Stimulated activated CD8-positive, alpha-beta memory T cell treated with anti-CD3 and anti-CD28 coated beads, Interleukin-12 subunit alpha, Interleukin-12 subunit beta, amount 100 ng/mL, for 24 hours (primary cell): Measurements from ENCODE around the gene ING5.
"Not testable (repeated sequence)": the region's sequence is repeated elsewhere in the genome, so short reads cannot be mapped to it uniquely, and the experiment has no call there.

Experiments
- DNase-seq: peaks from one replicate; pipeline ENCODE4 v3.0.0-alpha.2; 2020; ENCODE audit errors: extremely low read depth

Gene ING5

DNA sequence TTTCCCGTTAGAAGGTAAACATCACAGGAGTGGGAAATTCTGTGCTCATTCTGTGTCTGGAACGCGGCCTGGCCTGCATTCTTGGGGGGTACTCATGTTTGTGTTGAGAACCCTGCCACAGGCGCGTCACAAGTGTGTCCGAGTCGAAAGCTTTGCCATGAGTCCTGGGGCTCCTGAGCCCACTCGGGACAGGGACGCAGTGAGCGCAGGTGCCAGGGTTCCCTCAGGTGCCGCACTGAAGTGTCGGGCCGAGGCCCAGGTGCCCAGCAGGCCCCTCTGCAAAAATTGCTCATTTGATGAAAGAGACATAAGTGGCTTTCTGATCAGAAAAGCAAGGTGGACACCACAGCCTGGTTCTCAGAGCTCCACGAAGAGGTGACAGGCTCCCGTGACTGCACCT, 37.3 kb downstream of the ING5 start:
- no peak for DNase-seq

DNA sequence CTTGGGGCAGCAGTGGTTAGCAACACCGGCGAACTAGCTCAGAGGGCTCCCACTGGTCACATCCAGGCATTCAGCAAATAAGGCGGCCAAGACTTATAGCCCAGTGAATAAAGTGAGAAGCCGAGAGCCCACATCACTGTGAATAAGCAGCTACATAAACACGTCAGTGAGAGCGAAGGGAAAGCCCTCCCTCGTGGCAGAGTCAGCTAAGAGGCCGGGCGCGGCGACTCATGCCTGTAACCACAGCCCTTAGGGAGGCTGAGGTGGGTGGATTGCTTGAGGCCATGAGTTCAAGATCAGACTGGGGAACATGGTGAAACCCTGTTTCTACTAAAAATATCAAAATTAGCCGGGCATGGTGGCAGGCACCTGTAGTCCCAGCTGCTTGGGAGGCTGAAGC, 37.8 kb downstream of the ING5 start:
- DNase-seq: no peak

DNA sequence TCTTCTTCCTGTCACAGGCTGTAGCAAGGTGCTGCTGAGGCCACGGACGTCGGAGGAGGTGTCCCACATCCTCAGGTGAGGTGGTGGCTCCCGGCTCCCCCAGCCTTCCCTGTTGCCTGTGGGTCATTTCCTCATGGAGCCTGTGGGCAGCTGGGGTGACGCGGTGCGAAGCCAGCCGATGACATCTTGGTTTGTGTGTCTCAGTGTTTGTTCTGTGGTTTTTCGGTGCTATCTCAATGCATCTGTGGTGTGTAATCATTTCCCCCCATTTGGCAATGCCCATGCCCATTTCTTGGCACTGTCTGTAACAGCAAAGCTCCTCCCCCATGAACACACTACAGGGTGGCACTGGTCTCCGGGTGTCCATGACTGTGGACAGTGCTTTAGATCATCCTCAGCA, 39.2 kb downstream of the ING5 start:
- DNase-seq: no peak

DNA sequence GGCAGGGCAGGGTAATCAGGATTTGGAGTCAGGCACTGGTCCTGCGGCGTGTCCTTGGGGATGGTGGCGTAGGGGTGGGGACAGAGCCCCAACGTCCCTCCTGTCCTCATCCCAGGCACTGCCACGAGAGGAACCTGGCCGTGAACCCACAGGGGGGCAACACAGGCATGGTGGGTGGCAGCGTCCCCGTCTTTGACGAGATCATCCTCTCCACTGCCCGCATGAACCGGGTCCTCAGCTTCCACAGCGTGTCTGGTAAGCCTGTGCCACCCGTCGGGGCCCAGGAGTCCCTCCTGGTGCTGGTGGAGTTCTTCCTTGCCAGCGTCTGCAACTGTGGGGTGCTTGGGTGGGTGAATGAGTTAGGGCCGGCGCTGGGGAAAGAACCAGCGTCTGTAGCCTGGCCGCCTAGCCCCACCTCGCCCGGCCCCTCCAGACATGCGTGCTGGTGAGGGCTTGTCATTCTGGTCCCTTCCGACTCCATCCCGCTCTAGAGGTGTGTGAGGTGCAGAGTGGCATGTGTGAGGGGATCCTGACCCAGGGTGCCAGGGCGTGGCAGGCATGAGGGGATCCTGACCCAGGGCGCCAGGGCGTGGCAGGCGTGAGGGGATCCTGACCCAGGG, 40.6 kb downstream of the ING5 start:
- no peak for DNase-seq

DNA sequence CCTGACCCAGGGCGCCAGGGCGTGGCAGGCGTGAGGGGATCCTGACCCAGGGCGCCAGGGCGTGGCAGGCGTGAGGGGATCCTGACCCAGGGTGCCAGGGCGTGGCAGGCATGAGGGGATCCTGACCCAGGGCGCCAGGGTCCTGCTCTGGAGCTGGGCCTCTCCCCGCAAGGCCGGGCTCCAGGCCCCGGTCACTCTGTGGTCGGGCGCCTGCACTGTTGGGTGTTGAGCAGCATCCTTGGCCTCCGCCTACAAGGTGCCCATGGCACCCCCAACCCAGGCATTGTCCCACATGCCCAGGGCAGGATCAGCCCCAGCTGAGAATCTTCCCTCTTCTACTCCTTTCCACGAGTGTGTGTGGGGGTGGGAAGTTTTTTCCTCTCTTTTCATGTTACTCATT, 41.2 kb downstream of the ING5 start:
- DNase-seq: not testable (repeated sequence)

DNA sequence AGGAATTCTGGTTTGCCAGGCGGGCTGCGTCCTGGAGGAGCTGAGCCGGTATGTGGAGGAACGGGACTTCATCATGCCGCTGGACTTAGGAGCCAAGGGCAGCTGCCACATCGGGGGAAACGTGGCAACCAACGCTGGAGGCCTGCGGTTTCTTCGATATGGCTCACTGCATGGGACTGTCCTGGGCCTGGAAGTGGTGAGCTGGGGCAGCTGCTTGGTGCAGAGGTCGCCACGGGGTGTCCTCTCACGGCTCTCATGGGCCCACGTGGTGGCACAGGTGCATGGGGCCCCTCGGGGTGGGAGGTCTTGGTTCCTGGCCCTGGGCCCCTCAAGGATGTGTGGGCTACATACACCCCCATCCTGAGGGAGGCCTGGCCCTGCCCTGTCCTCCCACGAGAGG, 41.8 kb downstream of the ING5 start:
- DNase-seq: no peak

DNA sequence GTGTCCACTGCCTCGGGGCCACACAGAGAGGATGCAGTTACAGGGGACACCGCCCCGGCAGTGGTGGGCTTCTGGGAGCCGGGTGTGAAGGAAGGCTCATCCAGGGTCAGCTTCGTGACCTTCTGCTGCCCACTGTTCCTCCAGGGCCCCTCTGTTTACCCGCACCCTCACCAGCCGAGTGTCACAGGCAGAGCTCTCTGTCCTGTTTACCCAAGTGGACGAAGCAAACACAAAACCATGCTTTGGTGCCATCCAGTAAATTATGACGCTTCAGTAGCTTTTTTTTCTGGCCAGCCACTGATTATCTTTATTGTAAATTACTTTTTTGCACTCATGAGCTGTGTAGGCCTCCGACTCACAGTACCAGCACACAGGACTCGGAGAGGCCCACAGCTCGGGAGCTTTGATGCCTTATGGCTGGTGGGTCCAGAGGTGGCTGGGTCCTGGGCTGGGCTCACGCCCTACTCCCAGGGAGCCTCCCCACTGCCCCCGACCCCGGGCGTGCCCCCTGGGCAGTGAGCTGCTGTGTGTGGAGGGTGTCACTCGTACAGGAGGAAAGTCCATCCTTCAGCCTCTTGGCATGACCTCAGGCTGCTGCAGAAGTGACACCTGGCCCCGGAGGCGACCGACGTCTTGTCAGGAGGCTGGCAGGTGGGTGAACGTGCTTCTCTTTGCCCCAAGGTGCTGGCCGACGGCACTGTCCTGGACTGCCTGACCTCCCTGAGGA, 42.4 kb downstream of the ING5 start:
- DNase-seq: no peak

DNA sequence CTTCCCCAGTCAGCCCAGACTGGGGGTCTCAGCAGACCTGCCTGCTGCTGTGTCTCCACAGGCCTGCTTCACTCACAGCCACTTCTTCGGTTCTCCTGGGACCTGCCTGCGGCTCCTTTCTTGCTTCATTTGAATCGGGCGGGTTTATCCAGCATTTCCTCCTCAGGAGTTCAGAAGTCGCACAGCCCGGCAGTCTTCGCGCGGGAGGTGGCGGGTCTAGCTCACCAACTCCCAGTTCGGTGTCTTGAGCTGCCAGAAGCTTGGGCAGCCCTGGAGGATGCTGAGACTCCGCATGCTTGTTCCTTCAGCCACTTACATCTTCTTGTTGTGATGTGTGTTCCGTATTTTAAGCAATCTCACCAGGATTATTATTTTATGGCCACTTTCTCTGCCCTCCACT, 43.4 kb downstream of the ING5 start:
- no peak for DNase-seq

DNA sequence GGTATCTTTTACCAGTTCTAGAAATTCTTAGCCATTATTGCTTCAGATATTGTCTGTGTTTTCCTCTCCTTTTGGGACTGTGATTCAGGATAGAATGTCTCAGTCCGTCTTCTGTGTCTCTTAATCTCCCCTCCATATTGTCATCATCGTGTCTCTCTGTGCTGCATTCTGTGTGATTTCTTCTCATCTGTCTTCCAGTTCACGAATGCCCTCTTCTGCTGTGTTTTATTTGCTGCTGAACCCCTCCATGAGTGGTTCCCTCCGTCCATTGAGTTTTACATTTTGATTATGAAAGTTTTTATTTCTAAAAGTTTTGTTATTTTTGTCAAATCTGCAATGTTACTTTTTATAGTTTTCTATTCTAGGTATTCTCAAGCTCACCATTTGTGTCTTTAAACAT, 44.2 kb downstream of the ING5 start:
- DNase-seq: no peak

DNA sequence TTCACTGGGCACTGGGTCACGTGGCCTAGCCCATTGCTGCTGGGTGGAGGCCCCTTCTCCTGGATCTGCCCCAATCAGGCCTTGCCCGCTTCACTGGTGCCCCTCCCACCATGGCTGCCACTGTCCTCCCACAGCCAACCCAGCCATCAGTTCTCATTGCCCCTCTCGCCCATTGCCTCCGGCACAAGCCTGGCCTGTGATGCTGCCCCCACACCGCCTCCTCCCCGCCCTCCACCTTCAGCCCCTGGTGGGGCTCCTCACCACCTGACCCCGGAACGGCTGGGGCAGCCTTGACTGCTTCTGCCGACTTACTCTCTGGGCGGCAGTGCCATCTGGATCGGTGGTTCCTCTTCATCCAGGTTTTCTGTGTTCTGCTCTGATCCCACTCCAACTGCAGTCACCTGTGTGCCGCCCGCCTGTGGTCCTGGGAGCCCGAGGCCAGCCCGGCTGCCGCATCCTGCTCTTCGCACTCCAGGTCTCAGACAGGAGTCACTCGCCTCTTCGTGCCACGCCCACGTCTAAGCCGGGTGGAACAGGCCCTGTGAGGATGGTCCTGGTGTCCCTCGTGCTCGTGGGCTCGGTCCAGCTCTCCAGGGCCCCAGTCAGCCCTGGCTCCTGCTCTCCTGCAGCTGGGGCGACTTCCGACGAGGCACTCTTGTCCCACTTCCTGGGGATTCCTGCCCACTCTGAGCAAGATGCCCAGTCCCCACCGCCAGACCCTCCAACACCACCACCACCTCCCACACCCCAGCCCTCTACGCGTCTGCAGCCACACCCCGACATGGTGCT, 46.8 kb downstream of the ING5 start:
- DNase-seq: no peak

DNA sequence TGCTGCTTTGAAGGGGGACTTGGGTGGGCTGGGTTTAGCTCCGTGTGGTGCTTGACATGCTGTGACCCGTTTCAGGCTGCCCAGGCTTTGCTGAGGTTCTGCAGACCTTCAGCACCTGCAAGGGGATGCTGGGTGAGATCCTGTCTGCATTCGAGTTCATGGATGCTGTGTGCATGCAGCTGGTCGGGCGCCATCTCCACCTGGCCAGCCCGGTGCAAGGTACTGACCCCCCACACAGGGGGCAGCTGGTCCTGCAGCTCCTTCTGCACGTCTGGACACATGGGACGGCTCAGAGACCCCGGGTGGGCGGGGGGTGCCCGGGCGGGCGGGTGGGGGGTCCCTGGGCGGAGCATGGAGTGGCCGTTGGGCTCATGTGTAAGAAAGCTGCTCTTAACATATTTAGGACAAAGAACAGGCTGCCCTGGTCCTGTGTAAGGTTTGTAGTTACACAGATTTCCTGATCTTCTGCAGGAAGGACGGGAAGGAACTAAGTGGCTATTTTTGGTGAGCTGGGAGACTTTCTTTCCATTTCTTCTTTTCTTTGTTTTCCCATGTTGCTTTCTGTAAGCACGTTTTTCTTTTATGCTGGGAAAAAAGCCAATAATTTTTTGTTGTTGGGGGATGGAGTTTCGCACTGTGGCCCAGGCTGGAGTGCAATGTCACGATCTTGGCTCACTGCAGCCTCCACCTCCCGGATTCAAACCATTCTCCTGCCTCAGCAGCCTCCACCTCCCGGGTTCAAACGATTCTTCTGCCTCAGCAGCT, 48.4 kb downstream of the ING5 start:
- no peak for DNase-seq

DNA sequence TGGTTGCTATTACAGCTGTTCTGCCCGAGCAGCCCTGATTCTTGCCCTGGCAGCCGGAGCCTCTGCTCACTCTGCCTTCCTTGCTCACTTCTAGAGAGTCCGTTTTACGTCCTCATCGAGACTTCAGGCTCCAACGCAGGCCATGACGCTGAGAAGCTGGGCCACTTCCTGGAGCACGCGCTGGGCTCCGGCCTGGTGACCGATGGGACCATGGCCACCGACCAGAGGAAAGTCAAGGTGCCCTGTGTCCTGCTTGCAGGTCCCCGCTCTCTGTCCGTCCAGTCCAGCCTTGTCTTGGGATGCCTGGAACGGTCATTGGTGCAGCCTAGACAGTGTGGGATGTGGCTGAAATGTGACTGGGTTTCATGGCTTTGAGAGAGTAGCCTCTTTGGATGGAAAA, 49.3 kb downstream of the ING5 start:
- DNase-seq: no peak

DNA sequence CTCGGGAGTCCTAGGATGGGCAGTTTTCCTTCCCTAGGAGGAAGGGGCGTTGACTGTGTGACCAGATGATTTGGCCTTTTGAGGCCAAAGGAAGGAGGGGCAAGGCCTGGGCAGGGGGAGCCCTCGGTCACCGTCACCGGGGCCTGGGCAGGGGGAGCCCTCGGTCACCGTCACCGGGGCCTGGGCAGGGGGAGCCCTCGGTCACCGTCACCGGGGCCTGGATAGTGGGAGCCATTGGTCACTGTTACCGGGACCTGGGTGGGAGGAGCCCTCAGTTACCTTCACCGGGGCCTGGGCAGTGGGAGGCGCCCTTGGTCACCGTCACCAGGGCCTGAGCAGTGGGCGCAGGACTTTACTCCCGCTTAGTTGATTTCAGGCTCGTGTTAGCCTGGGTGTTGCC, 49.9 kb downstream of the ING5 start:
- no peak for DNase-seq

DNA sequence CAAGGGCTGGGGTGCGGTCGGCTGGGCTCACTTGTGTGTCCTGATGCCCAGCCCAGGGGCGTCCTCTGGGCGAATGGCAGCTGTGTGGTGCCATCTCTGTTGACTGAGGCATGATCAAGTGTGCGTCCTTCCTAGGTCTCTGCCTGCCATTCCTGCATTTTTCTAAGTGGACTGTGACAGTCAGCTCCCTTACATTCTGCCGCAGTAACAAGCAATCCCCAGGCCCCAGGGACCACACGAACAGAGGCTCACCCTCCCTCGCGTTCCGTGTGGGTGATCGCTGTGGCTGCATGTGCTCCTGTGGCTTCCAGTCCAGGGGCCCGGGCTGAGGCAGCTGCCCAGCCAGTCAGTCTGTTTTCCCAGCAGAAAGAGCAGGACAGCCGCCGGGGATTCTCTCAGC, 50.4 kb downstream of the ING5 start:
- DNase-seq: no peak

DNA sequence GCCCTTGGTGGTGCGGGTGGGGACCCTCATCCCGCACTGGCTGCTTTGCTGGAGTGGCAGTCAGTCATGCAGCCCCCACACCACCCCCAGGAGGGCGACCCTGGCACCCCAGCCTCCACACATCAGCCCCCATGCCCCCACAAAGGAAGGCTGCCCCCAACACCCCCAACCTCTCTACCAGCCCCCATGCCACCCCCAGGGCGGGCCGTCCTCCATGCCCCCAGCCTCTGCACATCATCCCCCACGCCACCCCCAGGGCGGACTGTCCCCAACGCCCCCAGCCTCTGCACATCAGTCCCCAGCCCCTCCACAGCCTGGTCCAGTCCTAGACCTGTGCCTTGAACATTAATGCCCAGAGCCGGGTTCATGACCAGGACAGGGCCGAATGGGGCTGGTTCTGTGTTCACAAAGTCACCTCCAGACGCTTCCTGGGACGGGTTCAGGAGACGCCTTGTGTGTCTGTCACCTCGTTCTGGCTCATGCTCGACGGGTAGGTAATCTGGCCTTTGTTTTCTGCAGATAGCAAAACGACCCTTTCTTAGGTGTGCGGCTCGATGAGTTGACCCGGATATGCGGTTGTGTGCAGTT, 50.9 kb downstream of the ING5 start:
- no peak for DNase-seq

DNA sequence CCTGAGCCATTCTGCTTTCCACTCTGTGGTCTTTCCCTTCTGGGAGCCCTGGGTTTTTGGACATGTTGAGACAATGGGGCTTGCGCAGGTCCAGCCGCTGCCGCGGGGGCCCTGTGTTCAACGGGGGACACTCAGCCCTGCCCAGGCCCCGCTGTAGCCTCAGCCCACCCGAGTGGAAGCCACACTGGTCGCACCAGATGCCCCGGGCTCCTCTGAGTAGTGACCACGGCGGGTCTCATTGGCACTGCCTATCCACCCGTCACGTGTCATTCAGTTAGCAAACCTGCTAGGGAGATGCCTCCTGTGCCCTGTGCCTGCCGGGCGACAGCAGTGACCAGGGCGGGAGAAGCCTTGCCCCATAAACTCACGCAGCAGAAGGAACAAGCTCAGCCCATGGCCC, 51.7 kb downstream of the ING5 start:
- DNase-seq: no peak

DNA sequence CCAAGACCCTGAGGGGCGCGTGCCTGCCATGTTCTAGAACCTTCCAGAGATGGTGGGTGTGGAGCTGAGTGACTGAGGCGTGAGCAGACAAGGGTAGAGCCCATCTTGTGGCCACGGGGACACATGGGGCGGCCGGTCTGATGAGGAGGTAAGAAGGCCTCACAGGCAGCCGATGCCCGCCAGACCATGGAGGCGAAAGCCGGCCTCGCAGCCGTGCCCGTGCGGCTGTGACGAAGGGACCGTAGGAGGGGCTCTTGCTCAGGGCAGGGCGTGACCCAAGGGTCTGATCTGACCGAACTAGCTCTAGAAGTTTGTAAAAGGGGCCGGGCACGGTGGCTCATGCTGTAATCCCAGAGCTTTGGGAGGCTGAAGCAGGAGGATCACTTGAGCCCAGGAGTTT, 52.2 kb downstream of the ING5 start:
- no peak for DNase-seq

DNA sequence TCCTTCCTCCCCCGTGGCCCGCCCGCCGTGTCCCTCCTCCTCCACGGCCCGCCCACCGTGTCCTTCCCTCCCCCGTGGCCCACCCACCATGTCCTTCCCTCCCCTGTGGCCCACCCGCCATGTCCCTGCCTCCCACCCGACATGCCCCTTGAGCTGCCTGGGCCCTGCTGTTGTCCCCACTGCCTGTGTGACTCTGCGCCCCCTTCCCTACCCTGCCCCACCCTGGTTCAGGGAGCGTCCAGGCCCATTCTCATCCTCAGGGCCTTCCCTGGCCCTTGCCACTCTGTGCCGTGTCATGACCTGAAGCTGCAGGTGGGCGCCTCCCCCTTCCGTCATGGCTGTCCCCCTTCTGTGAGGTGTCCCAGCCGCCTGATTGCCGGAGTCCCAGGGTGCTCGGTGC, 53.3 kb downstream of the ING5 start:
- DNase-seq: no peak

DNA sequence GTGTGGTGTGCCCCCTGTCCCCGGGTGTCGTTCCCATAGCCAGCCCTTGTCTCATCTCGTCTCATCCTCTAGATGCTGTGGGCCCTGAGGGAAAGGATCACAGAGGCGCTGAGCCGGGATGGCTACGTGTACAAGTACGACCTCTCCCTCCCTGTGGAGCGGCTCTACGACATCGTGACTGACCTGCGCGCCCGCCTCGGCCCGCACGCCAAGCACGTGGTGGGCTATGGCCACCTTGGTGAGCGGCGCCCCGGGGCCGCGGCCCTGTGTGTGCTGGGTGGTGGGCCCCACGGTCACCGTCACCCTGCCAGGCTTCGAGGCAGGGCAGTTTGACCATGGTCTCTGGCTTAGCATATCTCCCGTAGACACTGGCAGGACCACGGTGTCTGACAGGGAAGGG, 53.9 kb downstream of the ING5 start:
- DNase-seq: no peak

DNA sequence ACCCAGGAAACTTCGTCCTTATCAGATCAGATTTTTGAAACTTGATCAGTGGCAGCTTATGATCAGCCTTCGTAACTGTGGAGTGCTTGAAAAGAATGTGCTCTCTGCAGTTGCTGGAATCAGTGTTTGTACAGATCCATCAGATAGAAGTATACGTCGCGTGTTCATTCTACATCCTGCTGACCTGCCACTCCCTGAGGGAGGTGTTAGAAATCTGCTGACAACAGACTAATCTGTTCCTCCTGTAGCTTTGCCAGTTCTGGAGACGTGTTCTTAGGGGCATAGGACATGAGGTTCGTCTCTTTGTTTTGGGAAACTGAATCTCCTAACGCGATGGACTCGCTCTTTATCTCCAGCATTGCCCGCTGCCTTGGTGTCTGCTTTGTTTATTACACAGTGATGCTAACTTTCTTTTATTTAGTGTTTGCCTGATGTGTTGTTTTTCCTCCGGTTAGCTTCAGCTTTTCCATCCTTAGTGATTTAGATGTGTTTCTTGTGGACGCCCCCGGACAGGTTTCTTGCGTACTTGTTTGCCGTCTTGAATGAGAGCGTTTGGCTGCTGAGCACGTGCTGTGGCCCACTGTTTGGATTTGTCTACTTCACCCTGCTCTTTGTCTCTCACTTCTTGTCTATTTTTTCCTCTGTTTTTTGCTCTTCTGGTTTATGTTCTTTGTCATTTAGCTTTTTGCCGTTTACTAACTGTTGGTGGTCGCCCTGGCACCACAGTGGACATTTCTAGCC, 57.4 kb downstream of the ING5 start:
- DNase-seq: no peak

DNA sequence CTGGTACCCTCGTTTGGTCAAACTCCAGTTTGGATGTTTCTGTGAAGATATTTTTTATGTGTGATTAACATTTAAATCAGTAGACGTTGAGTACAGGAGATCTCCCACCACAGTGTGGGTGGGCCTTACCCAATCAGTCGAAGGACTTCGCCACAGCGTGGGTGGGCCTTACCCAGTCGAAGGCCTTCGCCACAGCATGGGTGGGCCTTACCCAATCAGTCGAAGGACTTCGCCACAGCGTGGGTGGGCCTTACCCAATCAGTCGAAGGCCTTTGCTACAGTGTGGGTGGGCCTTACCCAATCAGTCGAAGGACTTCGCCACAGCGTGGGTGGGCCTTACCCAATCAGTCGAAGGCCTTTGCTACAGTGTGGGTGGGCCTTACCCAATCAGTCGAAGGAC, 58.1 kb downstream of the ING5 start:
- DNase-seq: not testable (repeated sequence)
